HEK293T (cell line): ENCODE data around the gene PAM.

Experiments used
- CTCF ChIA-PET: fragments of 350-600 bp; formaldehyde crosslinking; extraction: SDS; loops from one replicate; lab custom pipeline; 2021; ENCODE audit warnings: antibody characterized with exemption, inconsistent platforms; lab: Yijun Ruan, JAX
- POLR2A ChIA-PET: fragments of 350-600 bp; formaldehyde crosslinking; extraction: SDS; loops from one replicate; lab custom pipeline; 2020; ENCODE audit warnings: antibody characterized with exemption, inconsistent platforms; lab: Yijun Ruan, JAX
- DNase-seq: peaks from one replicate; pipeline ENCODE4 v3.0.0; 2012; ENCODE audit warnings: mixed read lengths; ENCODE audit errors: extremely low spot score
- ARNT ChIP-seq: fragments of 450-650 bp; IDR thresholded peaks from 2 replicates; pipeline ENCODE4 v1.6.1; 2017; ENCODE audit warnings: mild to moderate bottlenecking
- BHLHE40 ChIP-seq: fragments of 450-650 bp; IDR thresholded peaks from 2 replicates; pipeline ENCODE4 v1.6.1; 2016; ENCODE audit warnings: mild to moderate bottlenecking, moderate library complexity, borderline replicate concordance
- CTBP1 ChIP-seq: fragments of 450-650 bp; IDR thresholded peaks from 2 replicates; pipeline ENCODE4 v1.6.1; 2016; ENCODE audit warnings: borderline replicate concordance
- ELF4 ChIP-seq: fragments of 450-650 bp; IDR thresholded peaks from 2 replicates; pipeline ENCODE4 v1.6.1; 2017; ENCODE audit warnings: antibody characterized with exemption
- FOXA1 ChIP-seq: fragments of 450-650 bp; IDR thresholded peaks from 2 replicates; pipeline ENCODE4 v1.6.1; 2016; ENCODE audit warnings: mild to moderate bottlenecking
- FOXK2 ChIP-seq: fragments of 450-650 bp; IDR thresholded peaks from 2 replicates; pipeline ENCODE4 v1.6.1; 2016; ENCODE audit warnings: mild to moderate bottlenecking
- FOXM1 ChIP-seq: fragments of 450-650 bp; IDR thresholded peaks from 2 replicates; pipeline ENCODE4 v1.6.1; 2017; ENCODE audit warnings: mild to moderate bottlenecking, borderline replicate concordance
- HDGF ChIP-seq: fragments of 450-650 bp; IDR thresholded peaks from 2 replicates; pipeline ENCODE4 v1.6.1; 2017; ENCODE audit warnings: antibody characterized with exemption, borderline replicate concordance
- L3MBTL2 ChIP-seq: fragments of 450-650 bp; conservative IDR thresholded peaks from 2 replicates; pipeline ENCODE4 v1.6.1; 2016; ENCODE audit warnings: mild to moderate bottlenecking
- LEF1 ChIP-seq: fragments of 450-650 bp; IDR thresholded peaks from 2 replicates; pipeline ENCODE4 v1.6.1; 2017; ENCODE audit warnings: mild to moderate bottlenecking, borderline replicate concordance
- NFRKB ChIP-seq: fragments of 450-650 bp; IDR thresholded peaks from 2 replicates; pipeline ENCODE4 v1.6.1; 2016; ENCODE audit warnings: mild to moderate bottlenecking, moderate library complexity
- SP1 ChIP-seq: fragments of 450-650 bp; IDR thresholded peaks from 2 replicates; pipeline ENCODE4 v1.6.1; 2017
- SUZ12 ChIP-seq: fragments of 450-650 bp; IDR thresholded peaks from 2 replicates; pipeline ENCODE4 v1.6.1; 2016; ENCODE audit warnings: mild to moderate bottlenecking
- TARDBP ChIP-seq: fragments of 450-650 bp; IDR thresholded peaks from 2 replicates; pipeline ENCODE4 v1.6.1; 2016
- ZNF384 ChIP-seq: fragments of 450-650 bp; IDR thresholded peaks from 2 replicates; pipeline ENCODE4 v1.6.1; 2016
- TF ChIP-seq, protein P1 (sequence below): fragments of 450-650 bp; IDR thresholded peaks from 2 replicates; pipeline ENCODE4 v1.6.1; 2016

The PAM gene

DNA sequence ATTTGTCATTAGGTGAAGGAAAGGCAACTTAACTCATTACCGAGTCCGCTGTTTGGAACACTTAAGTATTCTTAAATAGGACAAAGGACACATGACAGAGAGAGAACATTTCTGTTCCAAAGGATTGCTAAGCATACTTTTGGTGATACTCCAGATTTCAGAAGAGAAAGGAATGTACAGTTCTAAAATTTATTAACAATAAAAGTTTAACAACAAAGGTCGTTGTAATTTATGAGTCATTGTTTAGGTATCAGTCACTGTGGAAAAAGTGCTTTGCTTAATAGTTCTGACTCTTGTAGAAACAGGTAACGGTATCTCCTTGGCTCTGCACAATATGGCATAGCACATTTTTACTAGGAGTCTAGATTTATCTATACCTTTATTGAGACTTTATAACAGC lies 36.3 kb upstream of the PAM start:
- TF ChIP-seq, protein P1, sequence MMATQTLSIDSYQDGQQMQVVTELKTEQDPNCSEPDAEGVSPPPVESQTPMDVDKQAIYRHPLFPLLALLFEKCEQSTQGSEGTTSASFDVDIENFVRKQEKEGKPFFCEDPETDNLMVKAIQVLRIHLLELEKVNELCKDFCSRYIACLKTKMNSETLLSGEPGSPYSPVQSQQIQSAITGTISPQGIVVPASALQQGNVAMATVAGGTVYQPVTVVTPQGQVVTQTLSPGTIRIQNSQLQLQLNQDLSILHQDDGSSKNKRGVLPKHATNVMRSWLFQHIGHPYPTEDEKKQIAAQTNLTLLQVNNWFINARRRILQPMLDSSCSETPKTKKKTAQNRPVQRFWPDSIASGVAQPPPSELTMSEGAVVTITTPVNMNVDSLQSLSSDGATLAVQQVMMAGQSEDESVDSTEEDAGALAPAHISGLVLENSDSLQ: no peak
- no peak for TF ChIP-seq LEF1
- TF ChIP-seq SUZ12: no peak
- no peak for TF ChIP-seq L3MBTL2
- no peak for TF ChIP-seq TARDBP
- TF ChIP-seq CTBP1: no peak
- TF ChIP-seq FOXA1: no peak
- no peak for TF ChIP-seq FOXM1
- no peak for TF ChIP-seq BHLHE40
- no peak for TF ChIP-seq ARNT
- TF ChIP-seq ZNF384: no peak
- TF ChIP-seq NFRKB: no peak
- no peak for TF ChIP-seq FOXK2
- TF ChIP-seq SP1: no peak
- no peak for TF ChIP-seq ELF4
- TF ChIP-seq HDGF: no peak
- ChIA-PET POLR2A (no interaction called here), CTCF (no interaction called here)
- no peak for DNase-seq

DNA sequence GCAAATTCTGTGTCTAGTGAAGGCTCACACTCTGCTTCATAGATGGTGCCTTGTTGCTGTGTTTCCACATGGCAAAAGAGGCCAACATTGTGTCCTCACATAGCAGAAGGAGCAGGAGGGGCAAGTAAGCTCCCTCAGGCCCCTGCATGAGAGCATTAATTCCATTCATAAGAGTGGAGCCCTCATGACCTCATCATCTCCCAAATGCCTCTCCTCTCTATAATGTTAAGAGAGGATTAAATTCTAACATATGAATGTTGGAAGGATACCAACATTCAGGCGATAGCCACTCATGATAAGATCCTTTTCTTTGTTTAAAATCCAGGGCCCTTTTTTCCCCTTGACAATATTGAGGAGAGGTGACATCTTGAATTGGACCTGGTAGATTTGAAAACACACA lies 35.2 kb upstream of the PAM start:
- TF ChIP-seq ARNT (no peak), ZNF384 (no peak), FOXM1 (no peak), HDGF (no peak), SP1 (no peak), SUZ12 (no peak)
- TF ChIP-seq, protein P1: no peak
- ChIA-PET POLR2A (no interaction called here), CTCF (no interaction called here)
- DNase-seq: no peak

DNA sequence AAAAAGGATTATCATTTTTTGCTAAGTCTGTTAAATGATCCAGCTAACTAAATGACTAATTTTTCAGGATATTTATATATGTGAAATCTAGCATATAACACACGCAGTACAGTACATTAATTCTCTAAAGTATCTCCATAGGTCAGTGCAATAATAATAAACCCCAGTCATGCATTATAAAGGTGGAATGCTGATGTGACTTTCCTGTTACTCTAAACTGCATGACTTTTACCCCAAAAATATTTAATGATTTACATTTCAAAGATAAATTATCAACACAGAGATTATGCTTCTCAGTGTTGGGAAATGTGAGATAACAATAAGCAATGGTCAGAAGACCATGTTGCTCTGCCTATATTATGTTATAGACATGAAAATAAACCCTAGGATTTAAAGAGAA lies 34.1 kb upstream of the PAM start:
- CTCF ChIA-PET: no interaction called here
- no peak for DNase-seq
- TF ChIP-seq, protein P1: no peak
- no peak for TF ChIP-seq FOXM1
- TF ChIP-seq ELF4: no peak
- POLR2A ChIA-PET: no interaction called here

DNA sequence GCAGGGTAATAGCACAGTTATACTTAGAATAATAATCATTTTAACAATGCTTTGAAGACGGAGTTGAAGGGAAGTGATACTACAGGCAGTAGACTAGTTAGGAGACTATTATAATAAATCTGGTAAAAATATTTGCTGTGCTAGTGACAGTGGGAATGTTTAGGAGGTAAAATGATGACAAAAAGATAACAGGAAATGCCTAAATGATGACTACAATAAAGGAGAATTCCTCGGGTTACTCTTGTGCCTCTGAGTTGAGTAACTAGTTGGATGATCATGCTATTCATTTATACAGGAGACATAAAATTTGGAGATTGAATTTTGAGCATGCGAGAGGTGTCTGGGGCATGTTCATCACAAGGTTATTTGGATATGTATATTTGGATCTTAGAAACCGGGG lies 32.2 kb upstream of the PAM start:
- ChIA-PET POLR2A (no interaction called here), CTCF (no interaction called here)
- TF ChIP-seq TARDBP: no peak
- TF ChIP-seq CTBP1: no peak
- TF ChIP-seq FOXA1: no peak
- TF ChIP-seq SUZ12: no peak
- TF ChIP-seq SP1: no peak
- TF ChIP-seq BHLHE40: no peak
- TF ChIP-seq L3MBTL2: no peak
- no peak for TF ChIP-seq FOXK2
- TF ChIP-seq ELF4: no peak
- TF ChIP-seq, protein P1: no peak
- TF ChIP-seq NFRKB: no peak
- TF ChIP-seq LEF1: no peak
- no peak for TF ChIP-seq ARNT
- no peak for TF ChIP-seq HDGF
- no peak for TF ChIP-seq FOXM1
- no peak for TF ChIP-seq ZNF384

DNA sequence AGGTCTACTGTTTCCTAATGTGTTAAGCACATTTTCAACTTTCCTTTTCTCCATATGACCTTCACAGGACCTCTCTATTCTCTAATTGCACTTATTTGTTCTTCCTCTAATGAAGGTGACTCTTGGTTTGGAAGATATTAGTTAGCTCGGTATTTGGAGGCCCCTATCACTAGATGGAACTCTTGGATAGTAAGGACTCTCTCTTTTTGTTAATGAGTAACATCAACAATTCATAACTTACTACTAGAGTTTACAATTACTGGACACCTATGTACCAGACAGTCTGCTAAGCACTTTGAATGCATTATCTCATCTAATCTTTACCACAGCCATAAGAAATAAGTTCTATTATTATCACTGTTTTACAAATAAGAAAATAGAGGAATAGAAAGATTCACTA lies 23.4 kb upstream of the PAM start:
- POLR2A ChIA-PET: no interaction called here
- TF ChIP-seq NFRKB (no peak), L3MBTL2 (no peak), HDGF (no peak), ARNT (no peak), FOXM1 (no peak), BHLHE40 (no peak), FOXK2 (no peak)
- no peak for DNase-seq
- CTCF ChIA-PET: no interaction called here

More for the DNA sequence above, 32.2 kb upstream of the PAM start:
- no peak for DNase-seq

DNA sequence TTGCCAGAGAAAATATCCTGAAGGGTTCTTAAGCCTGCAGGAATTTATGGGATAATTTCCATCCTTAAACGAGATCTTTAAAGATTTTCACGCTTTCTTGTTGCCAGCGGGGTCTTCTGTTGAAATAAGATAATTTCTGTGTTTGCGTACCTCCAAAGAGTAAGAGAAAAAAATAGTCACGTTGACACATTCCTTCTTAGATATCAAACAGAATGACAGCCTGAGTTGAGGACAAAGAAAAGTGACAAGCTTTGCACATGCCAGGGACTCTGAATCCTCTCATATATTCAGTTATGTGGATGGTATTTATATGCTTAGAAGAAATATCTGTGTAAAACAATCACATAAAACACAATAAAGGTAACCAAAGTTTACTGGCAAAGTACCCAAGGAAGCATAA lies 21.6 kb upstream of the PAM start:
- POLR2A ChIA-PET: no interaction called here
- TF ChIP-seq ZNF384 (no peak), LEF1 (no peak), SP1 (no peak), ELF4 (no peak), FOXA1 (no peak)

More for the DNA sequence above, 21.6 kb upstream of the PAM start:
- CTCF ChIA-PET: interaction anchor here (0.6 kb wide), 1 partner anchor 56 kb away, joined by 6 read pairs; no protein-coding TSS in a partner anchor
- DNase-seq: no peak
